Duodenal mucosa (tissue), 2 donors: ENCODE measurements around the gene SGIP1.
"Not testable (repeated sequence)": the region's sequence is repeated elsewhere in the genome, so short reads cannot be mapped to it uniquely, and the experiment has no call there.

Experiments used
- H3K27ac ChIP-seq: one replicate; pipeline ENCODE4 v1.7.0; 2013; ENCODE audit warnings: low read depth, low read length
- H3K27me3 ChIP-seq, 2 donors: one replicate each; pipeline ENCODE4 v1.7.0; 2013; ENCODE audit warnings: low read length in 2 of 2, control low read depth in 1 of 2; ENCODE audit not compliant: insufficient read depth in 2 of 2, control insufficient read depth in 1 of 2
- H3K36me3 ChIP-seq, 2 donors: one replicate each; pipeline ENCODE4 v1.7.0; 2013; ENCODE audit warnings: low read length in 2 of 2, control low read depth in 1 of 2; ENCODE audit not compliant: insufficient read depth in 2 of 2, control insufficient read depth in 1 of 2
- H3K4me1 ChIP-seq, 2 donors: one replicate each; pipeline ENCODE4 v1.7.0; 2013; ENCODE audit warnings: low read length in 2 of 2, control low read depth in 1 of 2; ENCODE audit not compliant: insufficient read depth in 2 of 2, control insufficient read depth in 1 of 2
- H3K4me3 ChIP-seq, 2 donors: one replicate each; pipeline ENCODE4 v1.7.0; 2013; ENCODE audit warnings: low read length in 2 of 2, low read depth in 1 of 2
- H3K9ac ChIP-seq, 2 donors: one replicate each; pipeline ENCODE4 v1.7.0; 2013; ENCODE audit warnings: low read length in 2 of 2, low read depth in 1 of 2
- H3K9me3 ChIP-seq, 2 donors: one replicate each; pipeline ENCODE4 v1.7.0; 2013; ENCODE audit warnings: low read length in 2 of 2, control low read depth in 1 of 2; ENCODE audit not compliant: control insufficient read depth in 1 of 2

The SGIP1 gene

DNA sequence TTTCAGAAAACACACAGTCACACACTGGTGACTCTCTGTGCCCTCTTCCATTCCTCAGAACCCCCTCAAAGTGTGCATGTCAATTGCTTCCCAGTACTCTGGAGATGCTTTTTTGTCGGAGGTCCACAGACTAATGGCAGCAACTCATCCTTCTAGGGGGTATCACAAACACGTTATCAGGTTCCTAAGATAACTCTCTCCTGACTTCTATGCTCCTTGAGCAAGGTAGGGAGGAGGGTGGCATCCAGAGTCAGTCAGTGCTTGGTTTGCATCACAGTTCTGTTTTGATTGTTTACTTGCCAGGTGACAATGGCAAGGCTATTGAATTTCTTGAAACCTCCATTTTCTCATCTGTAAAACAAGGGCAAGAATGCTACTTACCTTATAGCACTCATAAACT, 178.9 kb downstream of the SGIP1 start:
- Histone ChIP-seq H3K27ac (no peak overlapping the region), H3K9ac (no peak overlapping the region), H3K27me3 (no peaks in the 10 kb centered on the region), H3K4me1 (no peaks in the 10 kb centered on the region), H3K36me3 (no peaks in the 10 kb centered on the region), H3K9me3 (no peaks in the 10 kb centered on the region), H3K4me3 (no peak overlapping the region)

DNA sequence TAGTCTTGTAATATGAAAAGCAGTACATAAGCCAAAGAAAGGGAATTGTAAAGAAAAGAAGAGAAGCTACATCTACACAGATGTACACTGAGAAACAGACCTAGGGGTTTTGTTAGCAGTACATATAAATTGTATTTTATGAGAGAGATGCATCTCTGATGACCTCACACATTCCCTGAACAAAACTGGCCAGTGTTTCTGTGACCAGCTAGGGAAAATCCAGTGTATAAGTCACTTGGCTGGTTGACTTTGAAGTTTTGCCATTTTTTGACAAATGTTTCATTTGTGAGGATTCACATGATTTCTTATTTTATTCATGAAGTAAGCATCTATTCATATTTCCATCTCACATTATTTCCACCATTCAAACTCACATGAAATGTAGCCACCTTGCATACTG, 190.0 kb downstream of the SGIP1 start:
- Histone ChIP-seq H3K27me3 (no peaks in the 10 kb centered on the region), H3K9me3 (no peaks in the 10 kb centered on the region), H3K36me3 (no peaks in the 10 kb centered on the region), H3K4me1 (no peaks in the 10 kb centered on the region), H3K4me3 (no peak overlapping the region), H3K27ac (no peak overlapping the region), H3K9ac (no peak overlapping the region)

DNA sequence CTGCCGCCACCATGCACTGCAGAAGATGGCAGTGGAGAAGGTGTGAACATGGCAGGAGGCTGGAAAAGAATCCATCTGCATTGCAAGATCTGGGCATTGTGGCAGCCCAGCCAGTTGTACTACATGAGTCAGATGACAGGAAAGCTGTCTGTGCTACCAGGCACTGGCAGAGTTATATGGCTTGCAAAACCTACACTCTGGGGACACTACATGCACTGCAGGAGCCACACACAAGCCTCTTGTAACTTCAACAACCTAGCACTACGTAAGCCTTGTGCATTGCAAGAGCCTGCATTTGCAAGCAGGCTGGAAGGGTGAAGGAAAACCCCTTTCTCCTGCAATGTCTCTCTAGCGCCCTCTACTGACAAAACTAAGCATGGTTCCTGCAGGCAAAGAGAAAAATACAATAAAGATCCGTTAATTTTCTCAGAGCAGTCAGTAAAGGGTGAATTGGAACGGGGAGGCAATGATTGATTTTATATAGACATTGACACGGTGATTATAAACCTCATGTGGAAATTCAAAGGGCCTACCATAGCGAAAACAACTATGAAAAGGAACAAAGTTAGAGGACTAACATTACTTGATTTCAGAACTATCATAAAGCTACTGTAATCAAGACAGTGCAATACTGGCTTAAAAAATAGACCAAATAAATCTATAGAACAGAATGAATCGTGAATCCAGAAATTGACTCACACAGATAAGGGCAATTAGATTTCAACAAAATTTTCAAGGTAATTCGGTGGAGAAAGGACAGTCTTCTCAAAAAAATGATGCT, 192.1 kb downstream of the SGIP1 start:
- H3K36me3 ChIP-seq, result no peaks in the 10 kb centered on the region
- no peaks in the 10 kb centered on the region for H3K9me3 ChIP-seq
- no peak overlapping the region for H3K27ac ChIP-seq
- no peak overlapping the region for H3K4me3 ChIP-seq
- H3K4me1 ChIP-seq, result no peaks in the 10 kb centered on the region
- no peaks in the 10 kb centered on the region for H3K27me3 ChIP-seq
- H3K9ac ChIP-seq, result no peak overlapping the region

DNA sequence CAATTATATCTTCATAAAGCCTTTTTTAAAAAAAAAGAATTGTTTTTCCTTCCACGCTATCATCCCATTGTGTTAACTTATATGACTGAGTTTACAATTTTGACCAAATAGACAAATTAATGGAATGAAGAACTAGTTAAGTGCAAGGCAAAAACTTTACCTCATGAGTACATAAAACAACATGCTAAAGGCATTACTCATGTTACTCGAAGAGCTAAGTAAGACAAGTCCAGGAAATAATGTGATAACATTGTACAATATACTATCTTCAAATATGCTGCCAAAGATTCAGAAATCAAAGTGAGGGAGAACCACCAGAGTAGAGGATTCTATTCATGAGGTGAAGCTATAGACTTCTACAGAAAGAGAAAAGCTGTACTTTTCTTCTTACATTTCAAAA, 194.1 kb downstream of the SGIP1 start:
- H3K4me3 ChIP-seq, result no peak overlapping the region
- H3K36me3 ChIP-seq, result no peaks in the 10 kb centered on the region
- H3K27ac ChIP-seq, result no peak overlapping the region
- H3K9me3 ChIP-seq, result no peaks in the 10 kb centered on the region
- no peaks in the 10 kb centered on the region for H3K27me3 ChIP-seq
- no peak overlapping the region for H3K9ac ChIP-seq
- peaks cover 0 to 2% of the 10 kb centered on the region in 2 donors for H3K4me1 ChIP-seq

DNA sequence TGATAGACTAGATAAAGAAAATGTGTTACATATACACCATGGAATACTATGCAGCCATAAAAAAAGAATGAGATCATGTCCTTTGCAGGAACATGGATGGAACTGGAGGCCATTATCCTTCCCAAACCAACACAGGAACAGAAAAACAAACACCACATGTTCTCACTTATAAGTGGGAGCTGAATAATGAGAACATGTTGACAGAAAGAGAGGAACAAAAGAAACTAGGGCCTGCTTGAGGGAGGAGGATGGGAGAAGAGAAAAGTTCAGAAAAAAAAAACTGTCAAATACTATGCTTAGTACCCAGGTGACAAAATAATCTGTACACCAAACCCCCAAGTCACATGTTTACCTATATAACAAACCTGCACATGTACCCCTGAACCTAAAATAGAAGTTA, 194.8 kb downstream of the SGIP1 start:
- not testable (repeated sequence) for H3K9me3 ChIP-seq, H3K36me3 ChIP-seq, H3K27ac ChIP-seq, H3K27me3 ChIP-seq, H3K9ac ChIP-seq, H3K4me3 ChIP-seq, H3K4me1 ChIP-seq

DNA sequence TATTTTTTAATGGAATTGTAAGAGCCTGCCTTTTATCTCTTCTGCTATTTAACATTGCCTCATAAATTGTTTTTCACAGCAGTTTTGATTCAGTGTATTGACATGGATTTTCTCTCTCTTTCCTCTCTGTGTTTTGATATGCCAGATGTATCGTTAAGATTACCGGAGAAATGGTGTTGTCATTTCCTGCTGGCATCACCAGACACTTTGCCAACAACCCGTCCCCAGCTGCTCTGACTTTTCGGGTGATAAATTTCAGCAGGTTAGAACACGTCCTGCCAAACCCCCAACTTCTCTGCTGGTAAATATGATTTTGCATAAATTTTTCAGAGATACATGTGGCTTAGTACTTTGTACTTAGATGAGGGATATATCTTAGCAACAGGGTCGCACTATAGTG, 195.2 kb downstream of the SGIP1 start:
- no peak overlapping the region for H3K9ac ChIP-seq
- H3K27me3 ChIP-seq, result no peaks in the 10 kb centered on the region
- H3K27ac ChIP-seq, result no peak overlapping the region
- no peak overlapping the region for H3K4me3 ChIP-seq
- H3K9me3 ChIP-seq, result no peaks in the 10 kb centered on the region
- H3K4me1 ChIP-seq, result peaks cover 0 to 9% of the 10 kb centered on the region in 2 donors
- H3K36me3 ChIP-seq, result no peaks in the 10 kb centered on the region

DNA sequence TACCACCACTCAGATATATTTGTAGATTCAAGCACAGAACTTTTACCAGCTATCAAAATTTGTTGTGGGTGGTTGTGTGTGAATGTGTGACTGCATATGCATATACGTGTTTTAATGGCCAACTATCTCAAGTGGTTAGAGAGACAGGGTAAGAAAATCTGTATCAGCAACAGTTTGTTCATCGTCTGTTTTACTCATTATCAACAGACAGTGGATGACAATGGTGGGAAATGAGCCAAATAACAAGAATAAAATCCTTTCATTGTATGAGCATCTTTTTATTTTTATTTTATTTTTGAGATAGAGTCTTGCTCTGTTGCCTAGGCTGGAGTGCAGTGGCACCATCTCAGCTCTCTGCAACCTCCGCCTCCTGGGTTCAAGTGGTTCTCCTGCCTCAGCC, 195.6 kb downstream of the SGIP1 start:
- Histone ChIP-seq H3K9ac (no peak overlapping the region), H3K9me3 (no peaks in the 10 kb centered on the region), H3K27me3 (no peaks in the 10 kb centered on the region), H3K36me3 (no peaks in the 10 kb centered on the region), H3K4me3 (no peak overlapping the region), H3K27ac (no peak overlapping the region), H3K4me1 (peaks cover 0 to 9% of the 10 kb centered on the region in 2 donors)

DNA sequence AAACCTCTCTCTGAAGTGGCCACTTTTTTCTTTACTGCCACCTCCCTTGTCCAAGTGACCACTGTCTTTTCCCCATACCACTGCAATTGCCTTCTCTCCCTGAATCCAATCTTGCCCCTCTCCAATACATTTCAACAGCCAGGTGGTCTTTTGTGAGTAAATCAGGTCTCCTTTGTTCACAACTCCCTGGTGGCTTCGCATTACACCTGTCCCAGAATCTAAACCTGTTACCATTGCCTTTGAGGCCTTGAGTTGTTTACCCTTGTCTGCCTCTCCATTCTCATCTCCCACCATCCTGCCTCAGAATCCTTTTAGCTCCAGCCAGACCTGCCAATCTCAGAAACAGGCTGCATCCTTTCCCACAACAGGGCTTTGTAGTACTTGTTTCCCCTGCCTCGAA, 196.5 kb downstream of the SGIP1 start:
- Histone ChIP-seq H3K9ac (no peak overlapping the region), H3K4me3 (no peak overlapping the region), H3K27ac (no peak overlapping the region), H3K4me1 (peaks cover 0 to 9% of the 10 kb centered on the region in 2 donors), H3K27me3 (no peaks in the 10 kb centered on the region), H3K36me3 (no peaks in the 10 kb centered on the region), H3K9me3 (no peaks in the 10 kb centered on the region)

DNA sequence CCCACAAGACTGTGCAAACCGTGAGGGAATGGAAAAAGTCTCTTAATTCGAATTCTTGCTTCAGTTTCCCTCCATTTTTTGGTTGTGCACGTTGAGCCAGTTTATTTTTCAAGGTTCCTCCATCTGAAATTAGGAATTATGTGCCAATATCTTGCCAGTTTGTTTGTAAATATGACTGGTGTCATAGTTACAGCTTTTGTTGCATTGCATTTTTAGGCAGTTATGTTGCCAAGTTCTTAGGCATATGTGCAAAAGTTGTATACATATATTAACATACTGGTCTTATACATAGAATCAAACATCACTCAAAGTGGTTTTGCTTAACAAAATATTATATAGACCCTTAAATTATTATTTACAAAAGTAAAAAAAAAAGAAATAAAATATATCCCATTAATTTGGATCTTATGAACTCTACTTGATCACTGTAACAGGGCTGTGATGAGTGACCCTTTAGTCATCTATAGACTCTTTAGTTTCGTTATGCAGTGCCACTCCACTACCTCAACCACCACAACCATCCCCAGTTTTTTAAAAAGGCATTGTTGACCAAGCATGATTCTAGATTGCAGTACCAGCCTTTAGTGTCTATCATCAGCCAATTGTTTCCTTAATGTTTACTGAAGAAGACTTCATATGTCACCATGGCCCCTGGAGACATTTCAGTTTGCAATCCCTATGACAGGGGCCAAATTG, 197.4 kb downstream of the SGIP1 start:
- Histone ChIP-seq H3K27me3 (no peaks in the 10 kb centered on the region), H3K4me1 (peaks cover 0 to 9% of the 10 kb centered on the region in 2 donors), H3K27ac (no peak overlapping the region), H3K9ac (no peak overlapping the region), H3K36me3 (no peaks in the 10 kb centered on the region), H3K9me3 (no peaks in the 10 kb centered on the region), H3K4me3 (no peak overlapping the region)

DNA sequence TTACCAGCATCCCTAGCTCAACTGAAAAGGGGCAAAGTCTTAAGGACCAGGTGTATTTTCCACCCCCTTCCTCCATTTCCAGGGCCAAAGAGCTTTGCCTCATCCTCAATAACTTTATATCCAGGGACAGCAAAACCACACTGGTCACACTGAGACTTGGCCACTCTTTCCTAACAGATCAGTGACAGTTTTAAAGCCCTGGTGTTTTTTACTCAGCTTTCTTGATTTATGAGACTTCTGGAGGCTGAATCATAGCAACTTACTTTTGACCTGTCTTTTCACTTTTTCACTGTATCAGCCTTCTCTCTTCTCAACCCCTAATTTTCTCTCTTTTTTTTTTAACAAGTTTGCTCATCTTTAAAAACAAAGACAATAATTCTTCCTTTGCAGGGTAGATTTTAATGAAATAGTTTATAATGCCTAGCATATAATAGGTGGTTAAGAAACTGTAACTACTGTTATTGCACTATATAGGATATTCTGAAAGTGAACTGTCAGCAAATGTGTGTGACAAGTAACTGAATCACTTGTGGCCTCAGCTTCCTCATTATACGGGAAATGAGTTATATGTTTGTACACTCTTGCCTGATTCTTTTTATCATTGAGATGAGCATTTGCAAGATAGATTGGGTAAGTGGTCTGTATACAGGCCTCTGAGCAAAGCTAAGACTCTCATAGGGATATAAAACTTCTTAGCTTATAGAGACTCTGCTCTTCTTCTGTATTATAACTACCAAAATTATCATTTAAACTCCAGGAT, 198.6 kb downstream of the SGIP1 start:
- Histone ChIP-seq H3K27me3 (no peaks in the 10 kb centered on the region), H3K27ac (no peak overlapping the region), H3K36me3 (no peaks in the 10 kb centered on the region), H3K4me3 (no peak overlapping the region), H3K9me3 (no peaks in the 10 kb centered on the region), H3K4me1 (peaks cover 2 to 9% of the 10 kb centered on the region in 2 donors), H3K9ac (no peak overlapping the region)
